Heart left ventricle (tissue), 13 donors: ENCODE measurements around the gene RAD51.

ENCODE experiments used
- POLR2A ChIP-seq, 2 donors: fragments of 450-650 bp; IDR thresholded peaks; one replicate each; pipeline ENCODE4 v1.6.1; 2017; ENCODE audit warnings: antibody characterized with exemption in 2 of 2, mild to moderate bottlenecking in 2 of 2, moderate library complexity in 2 of 2
- TF ChIP-seq, protein P1 (sequence below), 12 donors: fragments of 200-600 bp; sonication (generic) in 4 of 12; IDR thresholded peaks; one replicate each; pipeline versions ENCODE4 v1.5.0 to v1.8.0; 2018 to 2022; ENCODE audit warnings: antibody characterized with exemption in 12 of 12, mild to moderate bottlenecking in 5 of 12
- donor health status: ischemic (EF 13 %, LVEDD 7.1; RV severe dilation, severe dysfunction).
- donor health status: DM: no; HTN: yes; CAD: no.
- donor health status: DM: no; HTN: no; CAD: no.
- donor health status: ischemic (EF 25% LVEDD 6.9; RV normal size, moderate dysfunction).
- donor health status: ischemic (EF 25% LVEDD 5.7; RV mildly dilated, moderate dysfunction).
- donor health status: ischemic (EF 35%, LVEDD 5.7; RV mildly dilated, moderate dysfunction).
- donor health status: nonischemic (EF 11% LVEDD 7.7; RV severe dilation, severe dysfunction).
- donor health status: DM: yes; HTN: yes; CAD: no.
- donor health status: PGD.
- donor health status: ischemic (EF 29% LVEDD 5.4; RV normal size, mild dysfunction).
- donor health status: nonischemic (EF 23%, LVEDD 6.1; RV moderate dilation, normal function).

DNA sequence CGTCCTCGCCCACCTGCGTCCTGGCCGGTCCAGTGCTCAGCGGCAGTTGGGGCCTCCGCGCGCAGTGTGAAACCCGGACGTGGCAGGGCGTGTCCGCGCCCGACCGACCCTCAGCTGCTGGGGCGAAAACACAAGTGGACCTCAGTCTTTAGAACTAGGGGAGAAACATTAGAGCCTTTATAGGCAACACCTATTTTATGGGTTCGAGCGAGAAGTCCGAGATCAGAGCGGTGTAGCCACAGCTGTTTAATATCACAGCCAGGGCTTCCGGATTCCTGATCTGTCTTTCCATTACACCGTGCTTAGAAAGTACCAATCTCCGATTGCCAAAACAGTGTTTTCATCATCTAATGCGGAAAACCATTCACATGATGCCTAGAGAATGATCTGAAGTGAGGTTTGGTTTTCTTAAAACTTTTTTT, 506 bp downstream of the RAD51 start:
- TF ChIP-seq, protein P1, sequence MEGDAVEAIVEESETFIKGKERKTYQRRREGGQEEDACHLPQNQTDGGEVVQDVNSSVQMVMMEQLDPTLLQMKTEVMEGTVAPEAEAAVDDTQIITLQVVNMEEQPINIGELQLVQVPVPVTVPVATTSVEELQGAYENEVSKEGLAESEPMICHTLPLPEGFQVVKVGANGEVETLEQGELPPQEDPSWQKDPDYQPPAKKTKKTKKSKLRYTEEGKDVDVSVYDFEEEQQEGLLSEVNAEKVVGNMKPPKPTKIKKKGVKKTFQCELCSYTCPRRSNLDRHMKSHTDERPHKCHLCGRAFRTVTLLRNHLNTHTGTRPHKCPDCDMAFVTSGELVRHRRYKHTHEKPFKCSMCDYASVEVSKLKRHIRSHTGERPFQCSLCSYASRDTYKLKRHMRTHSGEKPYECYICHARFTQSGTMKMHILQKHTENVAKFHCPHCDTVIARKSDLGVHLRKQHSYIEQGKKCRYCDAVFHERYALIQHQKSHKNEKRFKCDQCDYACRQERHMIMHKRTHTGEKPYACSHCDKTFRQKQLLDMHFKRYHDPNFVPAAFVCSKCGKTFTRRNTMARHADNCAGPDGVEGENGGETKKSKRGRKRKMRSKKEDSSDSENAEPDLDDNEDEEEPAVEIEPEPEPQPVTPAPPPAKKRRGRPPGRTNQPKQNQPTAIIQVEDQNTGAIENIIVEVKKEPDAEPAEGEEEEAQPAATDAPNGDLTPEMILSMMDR (IDR thresholded peaks at IDR 0.05), result no peak
- TF ChIP-seq POLR2A (IDR thresholded peaks at IDR 0.05), result no peak
